Activated naive CD8-positive, alpha-beta T cell treated with anti-CD3 and anti-CD28 coated beads for 36 hours (primary cell): Measurements from ENCODE around the gene TMEM132A. TPM values are rescaled to one million over a fixed set of nuclear protein-coding genes. Genes with fewer than 3 reads are reported as not detected.
"Not testable (repeated sequence)": the region's sequence is repeated elsewhere in the genome, so short reads cannot be mapped to it uniquely, and the experiment has no call there.

Experiments
- DNase-seq: peaks from one replicate; pipeline ENCODE4 v3.0.0; 2021
- H3K27ac Mint-ChIP-seq: one replicate; pipeline ENCODE4 v1.8.0; 2022; ENCODE audit warnings: mild to moderate bottlenecking, moderate library complexity, mixed read lengths
- H3K27me3 Mint-ChIP-seq: one replicate; pipeline ENCODE4 v1.8.0; 2022; ENCODE audit warnings: mild to moderate bottlenecking, mixed read lengths
- H3K36me3 Mint-ChIP-seq: one replicate; pipeline ENCODE4 v1.8.0; 2021; ENCODE audit warnings: mild to moderate bottlenecking, mixed read lengths
- H3K4me1 Mint-ChIP-seq: one replicate; pipeline ENCODE4 v1.8.0; 2021; ENCODE audit warnings: mixed read lengths
- H3K4me3 Mint-ChIP-seq: one replicate; pipeline ENCODE4 v1.8.0; 2022; ENCODE audit warnings: mild to moderate bottlenecking, moderate library complexity, mixed read lengths
- H3K9me3 Mint-ChIP-seq: one replicate; pipeline ENCODE4 v1.8.0; 2022; ENCODE audit warnings: mixed read lengths
- total RNA-seq, 2 experiments: library from RNA; stranded (reverse); gene quantifications; one replicate each; pipeline ENCODE4 v1.2.3, GENCODE V29; 2021

The TMEM132A gene
- total RNA-seq, 2 experiments from 2014 or later: 1.3 to 1.4 TPM

DNA sequence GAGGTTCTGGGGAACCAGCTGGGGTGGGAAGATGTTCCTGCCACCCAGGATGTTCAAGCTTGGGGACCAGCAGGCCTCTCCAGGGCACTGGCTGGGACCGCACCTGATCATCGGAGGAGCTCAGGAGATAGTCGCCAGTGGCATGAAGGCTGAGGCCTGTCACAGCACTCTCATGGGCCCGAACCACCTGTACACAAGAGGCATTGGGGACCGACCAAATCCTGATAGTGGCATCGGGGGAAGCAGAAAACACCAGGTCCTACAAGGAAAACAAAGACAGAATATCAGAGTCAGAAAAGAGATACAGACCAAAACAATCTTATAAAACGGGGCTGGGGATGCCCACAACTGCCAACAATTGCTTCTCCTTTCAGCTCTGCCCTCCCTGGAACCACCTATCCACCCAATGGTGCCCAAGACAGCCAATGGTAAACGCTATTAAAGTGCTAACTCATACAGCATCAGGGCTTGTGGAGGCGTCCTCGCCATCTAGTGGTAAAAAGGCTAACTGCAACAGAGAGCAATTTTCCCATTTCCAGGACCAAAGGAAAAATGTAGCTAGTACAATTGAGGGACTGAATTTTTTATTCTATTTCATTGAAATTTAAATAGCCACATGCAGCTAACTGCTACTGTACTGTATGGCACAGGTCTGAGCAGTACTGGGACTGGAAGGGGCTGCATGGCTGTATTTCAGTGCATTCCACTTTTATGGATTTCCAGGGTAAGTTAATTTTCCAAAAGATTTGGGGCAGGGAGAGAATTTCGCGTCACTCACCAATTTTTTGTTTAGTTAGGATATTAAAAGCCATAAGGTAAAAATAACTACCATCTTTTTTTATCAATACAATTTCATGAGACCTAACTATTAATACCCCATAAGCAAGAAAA, 25.0 kb upstream of the TMEM132A start:
- H3K27ac Mint-ChIP-seq: peak overlapping the region; percentile 45
- no peaks in the 10 kb centered on the region for H3K27me3 Mint-ChIP-seq
- no peaks in the 10 kb centered on the region for H3K9me3 Mint-ChIP-seq
- peaks cover 12% of the 10 kb centered on the region for H3K4me1 Mint-ChIP-seq
- H3K36me3 Mint-ChIP-seq: peaks cover 22% of the 10 kb centered on the region
- no peak overlapping the region for H3K4me3 Mint-ChIP-seq
- DNase-seq: no peak

DNA sequence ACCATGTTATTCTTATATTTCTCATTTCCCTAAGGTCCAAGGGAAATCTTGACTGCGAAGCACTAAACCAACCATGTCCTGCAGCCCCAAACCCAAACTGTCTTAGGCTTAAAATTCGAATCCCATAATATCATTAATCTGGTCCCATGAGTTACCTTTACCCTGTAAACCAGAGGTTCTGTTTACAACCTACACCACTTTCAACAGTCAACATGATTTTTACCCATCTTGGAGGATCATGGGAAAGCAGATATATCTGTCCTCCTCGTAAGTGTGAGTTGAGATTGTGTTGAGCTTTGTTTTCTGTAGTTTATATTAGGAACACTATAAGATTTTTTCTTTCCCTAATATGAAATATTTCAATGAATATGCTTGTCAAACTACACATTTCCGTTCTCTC, 24.3 kb upstream of the TMEM132A start:
- Mint-ChIP-seq H3K36me3 (peaks cover 22% of the 10 kb centered on the region), H3K4me3 (no peak overlapping the region), H3K27ac (no peak overlapping the region), H3K4me1 (peaks cover 17% of the 10 kb centered on the region), H3K27me3 (no peaks in the 10 kb centered on the region), H3K9me3 (no peaks in the 10 kb centered on the region)
- DNase-seq: no peak

- no peaks in the 10 kb centered on the region for H3K9me3 Mint-ChIP-seq
- H3K4me1 Mint-ChIP-seq: peaks cover 21% of the 10 kb centered on the region
- no peak for DNase-seq
- H3K27me3 Mint-ChIP-seq: no peaks in the 10 kb centered on the region
- no peak overlapping the region for H3K27ac Mint-ChIP-seq
- H3K4me3 Mint-ChIP-seq: no peak overlapping the region
- peaks cover 26% of the 10 kb centered on the region for H3K36me3 Mint-ChIP-seq
These were observed 23.4 kb upstream of the TMEM132A start for GRCh38 chr11:60900673-60901404.

GRCh38 chr11:60902625-60903024, 21.6 kb upstream of the TMEM132A start:
- Mint-ChIP-seq H3K4me3 (peak overlapping the region; percentile 32), H3K27me3 (no peaks in the 10 kb centered on the region), H3K4me1 (peaks cover 27% of the 10 kb centered on the region), H3K9me3 (no peaks in the 10 kb centered on the region), H3K27ac (peak overlapping the region; percentile 38), H3K36me3 (peaks cover 25% of the 10 kb centered on the region)
- DNase-seq: no peak

- peak overlapping the region; percentile 93 for H3K27ac Mint-ChIP-seq
- no peak for DNase-seq
- H3K4me1 Mint-ChIP-seq: peaks cover 25% of the 10 kb centered on the region
- peak overlapping the region; percentile 92 for H3K4me3 Mint-ChIP-seq
- H3K36me3 Mint-ChIP-seq: peaks cover 20% of the 10 kb centered on the region
- peaks cover 5% of the 10 kb centered on the region for H3K9me3 Mint-ChIP-seq
- H3K27me3 Mint-ChIP-seq: no peaks in the 10 kb centered on the region
These were observed 19.2 kb upstream of the TMEM132A start for GRCh38 chr11:60905047-60905446.

- Mint-ChIP-seq H3K27ac (peak overlapping the region; percentile 93), H3K27me3 (no peaks in the 10 kb centered on the region), H3K4me3 (peak overlapping the region; percentile 92), H3K4me1 (peaks cover 31% of the 10 kb centered on the region), H3K36me3 (peaks cover 20% of the 10 kb centered on the region), H3K9me3 (peaks cover 5% of the 10 kb centered on the region)
- no peak for DNase-seq
These were observed 18.6 kb upstream of the TMEM132A start for GRCh38 chr11:60905551-60906113.

DNA sequence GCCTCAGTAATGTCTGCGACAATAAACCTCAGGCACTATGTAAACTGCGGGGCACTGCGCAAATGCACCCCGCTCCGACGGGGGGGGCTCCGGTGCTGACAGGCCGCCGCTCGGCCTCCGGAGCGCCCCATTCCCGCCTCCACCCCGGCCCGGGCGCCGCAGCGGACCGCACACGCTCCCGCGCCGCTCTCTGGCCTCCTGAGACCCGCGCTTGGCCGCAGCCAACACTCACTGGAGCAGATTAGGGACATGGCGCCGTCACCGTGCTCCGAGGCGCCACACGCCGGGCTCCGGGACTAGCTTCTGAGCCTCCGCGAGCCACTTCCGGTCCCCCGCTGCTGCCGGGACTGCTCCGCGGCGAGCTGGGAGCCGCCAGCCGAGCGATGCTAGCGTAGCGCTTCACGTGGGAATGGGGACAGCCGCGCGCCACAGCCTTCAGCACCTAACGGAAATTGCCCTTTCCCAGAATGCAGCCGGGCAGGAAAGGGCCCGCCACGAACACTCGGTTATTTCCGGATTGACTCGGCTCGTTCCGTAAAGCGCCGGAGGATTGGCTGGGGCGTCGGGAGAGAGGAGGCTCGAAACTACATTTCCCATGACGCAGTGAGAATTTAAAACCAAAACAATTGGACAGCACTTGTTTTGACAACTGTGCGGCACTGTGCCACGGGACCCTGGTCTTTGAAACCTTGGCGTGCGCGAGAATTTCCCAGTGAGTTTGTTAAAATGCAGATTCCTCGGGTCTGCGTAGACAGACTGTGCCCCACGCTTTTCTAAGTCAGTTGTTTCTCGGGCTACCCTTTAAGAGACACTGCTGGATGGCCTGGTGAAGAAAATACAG, 17.9 kb upstream of the TMEM132A start, which contains the start of gene PRPF19:
Gene PRPF19 (minus strand): TSS at position 454 of the 841 bp plus-strand sequence. CDS start 203 bp downstream, at position 251.
- Mint-ChIP-seq H3K36me3 (peaks cover 19% of the 10 kb centered on the region), H3K4me1 (peaks cover 37% of the 10 kb centered on the region), H3K27ac (peak within 1 kb of the TSS; percentile 93), H3K27me3 (no peaks in the 10 kb centered on the region), H3K4me3 (peak within 1 kb of the TSS; percentile 92), H3K9me3 (peaks cover 5% of the 10 kb centered on the region)
- DNase-seq: peak; percentile 99

GRCh38 chr11:60908803-60909202, 15.5 kb upstream of the TMEM132A start:
- H3K36me3 Mint-ChIP-seq: peaks cover 13% of the 10 kb centered on the region
- H3K27ac Mint-ChIP-seq: no peak overlapping the region
- peaks cover 5% of the 10 kb centered on the region for H3K9me3 Mint-ChIP-seq

DNA sequence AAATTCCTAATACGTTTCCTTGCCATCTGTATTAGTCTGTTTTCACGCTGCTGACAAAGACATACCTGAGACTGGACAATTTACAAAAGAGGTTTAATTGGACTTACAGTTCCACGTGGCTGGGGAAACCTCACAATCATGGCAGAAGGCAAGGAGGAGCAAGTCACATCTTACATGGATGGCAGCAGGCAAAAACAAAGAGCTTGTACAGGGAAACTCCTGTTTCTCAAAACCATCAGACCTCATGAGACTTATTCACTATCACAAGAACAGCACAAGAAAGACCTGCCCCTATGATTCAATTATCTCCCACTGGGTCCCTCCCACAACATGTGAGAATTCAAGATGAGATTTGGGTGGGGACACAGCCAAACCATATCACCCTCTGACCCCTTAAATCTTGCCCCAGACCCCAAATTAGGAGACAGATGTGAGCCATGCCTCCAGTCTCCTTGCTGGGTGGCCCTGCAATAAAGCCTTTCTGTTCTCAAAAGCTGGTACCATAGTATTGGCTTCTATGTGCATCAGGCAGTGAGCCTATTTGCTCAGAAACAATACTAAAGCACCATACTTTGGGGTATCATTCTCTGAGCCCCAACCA, 14.5 kb upstream of the TMEM132A start:
- H3K27me3 Mint-ChIP-seq, H3K9me3 Mint-ChIP-seq, DNase-seq, H3K4me3 Mint-ChIP-seq, H3K36me3 Mint-ChIP-seq: not testable (repeated sequence)
- Mint-ChIP-seq H3K27ac (peak overlapping the region; percentile 59), H3K4me1 (peaks cover 48% of the 10 kb centered on the region)

More at GRCh38 chr11:60908803-60909202, 15.5 kb upstream of the TMEM132A start:
- peaks cover 56% of the 10 kb centered on the region for H3K4me1 Mint-ChIP-seq
- no peaks in the 10 kb centered on the region for H3K27me3 Mint-ChIP-seq
- no peak overlapping the region for H3K4me3 Mint-ChIP-seq
- no peak for DNase-seq

GRCh38 chr11:60910281-60910687, 14.0 kb upstream of the TMEM132A start:
- H3K27ac Mint-ChIP-seq: peak overlapping the region; percentile 59
- H3K4me1 Mint-ChIP-seq: peaks cover 46% of the 10 kb centered on the region
- no peaks in the 10 kb centered on the region for H3K27me3 Mint-ChIP-seq
- DNase-seq: no peak
- H3K36me3 Mint-ChIP-seq: peaks cover 4% of the 10 kb centered on the region
- peaks cover 5% of the 10 kb centered on the region for H3K9me3 Mint-ChIP-seq
- H3K4me3 Mint-ChIP-seq: no peak overlapping the region

DNA sequence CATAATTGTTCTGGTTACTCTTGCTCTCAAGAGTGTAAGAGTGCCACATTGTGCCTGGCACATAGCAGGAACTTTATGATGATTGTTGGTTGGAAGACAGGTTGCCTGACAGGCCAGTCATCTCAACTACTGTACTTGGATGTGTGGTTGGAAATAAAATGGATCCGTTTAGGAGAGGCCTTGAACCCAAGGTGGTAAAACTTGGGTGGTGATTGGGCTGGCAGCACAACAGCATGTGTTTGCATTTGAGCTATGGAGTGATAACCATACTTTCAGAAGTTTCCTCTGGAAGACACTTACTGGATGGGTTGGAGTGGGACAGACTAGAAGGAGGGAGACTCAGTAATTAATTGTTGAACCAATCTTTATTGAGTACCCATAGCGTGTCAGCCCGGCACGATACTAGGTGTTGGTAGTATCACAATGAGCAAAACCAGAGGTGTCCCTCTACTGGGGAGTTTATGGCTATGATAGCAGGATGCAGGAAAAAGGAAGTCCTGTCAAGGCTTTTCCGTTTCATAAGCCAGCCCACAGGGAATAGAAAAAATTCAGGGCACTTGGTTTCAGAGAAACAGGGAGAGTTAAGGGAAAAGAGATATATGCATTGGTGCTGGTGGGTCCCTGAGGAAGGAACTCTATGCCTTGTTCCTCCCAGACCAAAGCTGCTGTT, 13.4 kb upstream of the TMEM132A start:
- Mint-ChIP-seq H3K27me3 (no peaks in the 10 kb centered on the region), H3K27ac (peak overlapping the region; percentile 71), H3K4me3 (no peak overlapping the region), H3K36me3 (peaks cover 2% of the 10 kb centered on the region), H3K4me1 (peaks cover 49% of the 10 kb centered on the region), H3K9me3 (peaks cover 5% of the 10 kb centered on the region)
- DNase-seq: no peak

DNA sequence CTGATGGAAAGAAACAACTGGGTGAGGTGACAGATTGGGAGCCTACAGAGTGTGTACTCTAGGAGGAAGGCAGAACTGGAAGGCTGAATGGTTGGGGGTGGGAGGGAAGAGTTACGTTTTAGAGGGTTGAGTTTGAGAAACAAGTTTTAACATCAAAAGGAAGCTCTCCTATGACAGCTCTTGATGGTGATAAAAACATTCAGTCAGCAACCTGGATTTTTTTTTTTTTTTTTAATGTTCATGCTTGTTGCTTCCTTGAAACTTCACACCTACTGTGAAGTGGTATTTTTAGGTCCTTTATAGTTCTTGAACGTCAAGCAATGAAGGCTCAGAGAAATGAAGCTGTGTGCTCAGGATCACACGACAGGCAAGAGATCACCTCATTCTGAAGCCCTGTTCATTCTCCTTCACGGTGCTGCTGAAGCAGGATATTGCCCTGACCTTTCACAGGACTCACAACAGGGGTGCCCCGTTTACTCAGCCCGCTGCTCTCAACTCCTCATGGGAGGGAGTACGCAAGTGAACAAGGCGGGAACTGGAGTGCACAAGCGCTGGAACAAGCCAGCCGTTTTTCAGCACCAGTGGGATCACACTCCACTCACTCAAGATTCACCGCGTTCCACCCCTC, 11.9 kb upstream of the TMEM132A start:
- peaks cover 7% of the 10 kb centered on the region for H3K36me3 Mint-ChIP-seq
- H3K4me1 Mint-ChIP-seq: peaks cover 50% of the 10 kb centered on the region
- peaks cover 5% of the 10 kb centered on the region for H3K9me3 Mint-ChIP-seq
- DNase-seq: no peak
- peak overlapping the region; percentile 15 for H3K4me3 Mint-ChIP-seq
- no peaks in the 10 kb centered on the region for H3K27me3 Mint-ChIP-seq
- H3K27ac Mint-ChIP-seq: peak overlapping the region; percentile 93

- no peak for DNase-seq
- Mint-ChIP-seq H3K4me3 (peak overlapping the region; percentile 91), H3K36me3 (peaks cover 10% of the 10 kb centered on the region), H3K9me3 (peaks cover 5% of the 10 kb centered on the region), H3K4me1 (peaks cover 50% of the 10 kb centered on the region), H3K27ac (peak overlapping the region; percentile 93), H3K27me3 (no peaks in the 10 kb centered on the region)
These were observed 11.3 kb upstream of the TMEM132A start for GRCh38 chr11:60912851-60913528.
